ENCODE measurements around the gene TRPM4. TPM values are rescaled to one million over a fixed set of nuclear protein-coding genes. Genes with fewer than 3 reads are reported as not detected.
"Not testable (repeated sequence)": the region's sequence is repeated elsewhere in the genome, so short reads cannot be mapped to it uniquely, and the experiment has no call there.

TRPM4 gene
- total RNA-seq, 1 donor = 2.2 TPM

GRCh38 chr19:49126575-49126974, 31.0 kb upstream of the TRPM4 start:
- DNase-seq (ENCODE audit: low read depth in 2 of 3, low spot score in 2 of 3) = no peak

GRCh38 chr19:49127225-49127624, 30.4 kb upstream of the TRPM4 start:
- not testable (repeated sequence) for DNase-seq (ENCODE audit: low read depth in 2 of 3, low spot score in 2 of 3)

GRCh38 chr19:49127674-49128544, 29.7 kb upstream of the TRPM4 start:
- DNase-seq (ENCODE audit: low read depth in 2 of 3, low spot score in 2 of 3) = peak; percentile 92 to 98 (median 97)

GRCh38 chr19:49128545-49129237, 28.9 kb upstream of the TRPM4 start:
- DNase-seq (ENCODE audit: low read depth in 2 of 3, low spot score in 2 of 3) = no peak

- DNase-seq (ENCODE audit: low read depth in 2 of 3, low spot score in 2 of 3) = no peak
These were observed 28.4 kb upstream of the TRPM4 start for GRCh38 chr19:49129238-49129583.

GRCh38 chr19:49130325-49130724, 27.3 kb upstream of the TRPM4 start:
- no peak for DNase-seq (ENCODE audit: low read depth in 2 of 3, low spot score in 2 of 3)

- DNase-seq (ENCODE audit: low read depth in 2 of 3, low spot score in 2 of 3) = peak in 1 of 3 donors; percentile 66
These were observed 24.5 kb upstream of the TRPM4 start for GRCh38 chr19:49132974-49133609.

- peak in 1 of 3 donors; percentile 75 for DNase-seq (ENCODE audit: low read depth in 2 of 3, low spot score in 2 of 3)
These were observed 23.8 kb upstream of the TRPM4 start for GRCh38 chr19:49133621-49134454.

- DNase-seq (ENCODE audit: low read depth in 2 of 3, low spot score in 2 of 3) = no peak
These were observed 21.9 kb upstream of the TRPM4 start for GRCh38 chr19:49135686-49136085.

- no peak for DNase-seq (ENCODE audit: low read depth in 2 of 3, low spot score in 2 of 3)
These were observed 20.8 kb upstream of the TRPM4 start for GRCh38 chr19:49136771-49137171.

GRCh38 chr19:49140951-49141350, 16.6 kb upstream of the TRPM4 start:
- DNase-seq (ENCODE audit: low read depth in 2 of 3, low spot score in 2 of 3) = no peak

- DNase-seq (ENCODE audit: low read depth in 2 of 3, low spot score in 2 of 3) = no peak
These were observed 16.2 kb upstream of the TRPM4 start for GRCh38 chr19:49141352-49141751.

GRCh38 chr19:49142866-49143335, 14.7 kb upstream of the TRPM4 start:
- peak in 2 of 3 donors; percentile 84 to 89 for DNase-seq (ENCODE audit: low read depth in 2 of 3, low spot score in 2 of 3)

- DNase-seq (ENCODE audit: low read depth in 2 of 3, low spot score in 2 of 3) = peak; percentile 65 to 94 (median 90)
These were observed 11.8 kb upstream of the TRPM4 start for GRCh38 chr19:49145573-49146407.

- DNase-seq (ENCODE audit: low read depth in 2 of 3, low spot score in 2 of 3) = not testable (repeated sequence)
These were observed 11.2 kb upstream of the TRPM4 start for GRCh38 chr19:49146408-49146770.

GRCh38 chr19:49148044-49148682, 9.4 kb upstream of the TRPM4 start:
- DNase-seq (ENCODE audit: low read depth in 2 of 3, low spot score in 2 of 3) = no peak

- peak; percentile 47 to 97 (median 91) for DNase-seq (ENCODE audit: low read depth in 2 of 3, low spot score in 2 of 3)
These were observed 8.6 kb upstream of the TRPM4 start for GRCh38 chr19:49148784-49149651.

GRCh38 chr19:49149652-49150105, 7.9 kb upstream of the TRPM4 start:
- peak in 1 of 3 donors; percentile 84 for DNase-seq (ENCODE audit: low read depth in 2 of 3, low spot score in 2 of 3)

Measured in hematopoietic multipotent progenitor cell (in vitro differentiated cells).